Mesothelial cell of epicardium (in vitro differentiated cells): ENCODE data around the gene USP16. TPM values are rescaled to one million over a fixed set of nuclear protein-coding genes. Genes with fewer than 3 reads are reported as not detected.

ENCODE experiments used
- DNase-seq, 2 experiments: peaks; one replicate each; pipeline ENCODE4 v3.0.0; 2021; ENCODE audit warnings: low spot score in 2 of 2; ENCODE audit not compliant: unreplicated experiment in 2 of 2
- H3K27ac Mint-ChIP-seq: 2 replicates; pipeline ENCODE4 v1.8.0; 2021; ENCODE audit warnings: mixed read lengths
- H3K27me3 Mint-ChIP-seq: 2 replicates; pipeline ENCODE4 v1.8.0; 2021; ENCODE audit warnings: low read depth, mixed read lengths
- H3K36me3 Mint-ChIP-seq: 2 replicates; pipeline ENCODE4 v1.8.0; 2021; ENCODE audit warnings: mixed read lengths
- H3K4me1 Mint-ChIP-seq: 2 replicates; pipeline ENCODE4 v1.8.0; 2021; ENCODE audit warnings: mixed read lengths
- H3K4me3 Mint-ChIP-seq: 2 replicates; pipeline ENCODE4 v1.8.0; 2021; ENCODE audit warnings: mild to moderate bottlenecking, moderate library complexity, mixed read lengths
- H3K9me3 Mint-ChIP-seq: 2 replicates; pipeline ENCODE4 v1.8.0; 2021; ENCODE audit warnings: mixed read lengths
- CTCF ChIP-seq: fragments of 200-600 bp; sonication (generic); IDR thresholded peaks from one replicate; pipeline ENCODE4 v1.5.0; 2021; ENCODE audit warnings: antibody characterized with exemption; ENCODE audit not compliant: unreplicated experiment
- total RNA-seq: library from RNA; stranded (reverse); gene quantifications from 3 replicates; pipeline ENCODE4 v1.2.1, GENCODE V29; 2021

USP16 gene
- total RNA-seq, 1 donor from 2014 or later = 31.4 TPM

- peak overlapping the region; percentile 1 for H3K4me3 Mint-ChIP-seq
- no peaks in the 10 kb centered on the region for H3K9me3 Mint-ChIP-seq
- no peaks in the 10 kb centered on the region for H3K36me3 Mint-ChIP-seq
- H3K4me1 Mint-ChIP-seq = peaks cover 23% of the 10 kb centered on the region
- TF ChIP-seq CTCF = no peak
- no peak for DNase-seq
- H3K27ac Mint-ChIP-seq = no peak overlapping the region
- H3K27me3 Mint-ChIP-seq = no peaks in the 10 kb centered on the region
Measured at GRCh38 chr21:29085106-29085752, 60.8 kb downstream of the USP16 start.

DNA sequence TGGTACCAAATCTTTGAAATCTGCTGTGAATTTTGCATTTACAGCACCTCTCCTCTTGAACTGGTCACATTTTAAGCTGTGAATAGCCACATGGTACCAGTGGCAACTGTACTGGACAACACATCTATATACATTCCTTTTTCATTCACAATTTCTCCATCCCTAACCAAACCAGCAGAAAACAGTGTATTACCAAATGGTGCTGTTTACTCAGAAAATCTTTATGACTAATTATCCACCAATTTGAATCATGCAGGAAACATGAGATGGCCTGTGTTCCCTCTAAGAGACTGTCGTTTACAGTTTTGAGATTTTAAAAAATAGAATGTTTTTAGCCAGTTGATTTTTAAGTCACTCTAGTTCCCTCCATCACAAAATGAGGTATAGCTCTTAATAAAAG, 66.6 kb downstream of the USP16 start:
- no peak overlapping the region for H3K4me3 Mint-ChIP-seq
- H3K27ac Mint-ChIP-seq = no peak overlapping the region
- no peak for TF ChIP-seq CTCF
- no peaks in the 10 kb centered on the region for H3K36me3 Mint-ChIP-seq
- no peaks in the 10 kb centered on the region for H3K27me3 Mint-ChIP-seq
- peaks cover 11% of the 10 kb centered on the region for H3K4me1 Mint-ChIP-seq
- H3K9me3 Mint-ChIP-seq = no peaks in the 10 kb centered on the region
- DNase-seq = no peak

- DNase-seq = no peak
- Mint-ChIP-seq H3K27me3 (no peaks in the 10 kb centered on the region), H3K27ac (no peak overlapping the region), H3K4me1 (peaks cover 6% of the 10 kb centered on the region), H3K36me3 (no peaks in the 10 kb centered on the region), H3K4me3 (no peak overlapping the region), H3K9me3 (no peaks in the 10 kb centered on the region)
- TF ChIP-seq CTCF = no peak
Measured at GRCh38 chr21:29092102-29092959, 67.9 kb downstream of the USP16 start.

GRCh38 chr21:29096218-29097015, 71.9 kb downstream of the USP16 start:
- H3K4me3 Mint-ChIP-seq = no peak overlapping the region

More at GRCh38 chr21:29096218-29097015, 71.9 kb downstream of the USP16 start:
- no peak overlapping the region for H3K27ac Mint-ChIP-seq
- TF ChIP-seq CTCF = no peak
- H3K36me3 Mint-ChIP-seq = no peaks in the 10 kb centered on the region
- no peak for DNase-seq
- H3K4me1 Mint-ChIP-seq = peaks cover 18% of the 10 kb centered on the region
- peaks cover 3% of the 10 kb centered on the region for H3K9me3 Mint-ChIP-seq
- H3K27me3 Mint-ChIP-seq = no peaks in the 10 kb centered on the region
